GM12878 (cell line): ENCODE data around the gene DTNBP1. TPM values are rescaled to one million over a fixed set of nuclear protein-coding genes. Genes with fewer than 3 reads are reported as not detected.

Experiments used
- ATAC-seq: fragments of 200-7000 bp; cut with Tn5 transposase; 3 replicates; pipeline ENCODE4 v1.9.1; 2020; ENCODE audit warnings: mild to moderate bottlenecking, moderate library complexity
- BruUV-seq: library from RNA; stranded (reverse); fragments of 400-500 nt; replicated peaks from 2 replicates; lab custom pipeline; 2021; lab: Mats Ljungman, UMichigan
- CTCF ChIA-PET: fragments of 300-600 bp; sonication (Branson Sonifier 250); formaldehyde crosslinking; extraction: SDS; loops from one replicate; lab custom pipeline; 2021; ENCODE audit warnings: inconsistent platforms; lab: Yijun Ruan, JAX
- POLR2A ChIA-PET: fragments of 350-600 bp; formaldehyde crosslinking; extraction: SDS; loops from one replicate; lab custom pipeline; 2021; ENCODE audit warnings: inconsistent platforms; lab: Charles Lee
- RAD21 ChIA-PET: fragments of 300-600 bp; sonication (Branson Sonifier 250); formaldehyde crosslinking; loops from one replicate; lab custom pipeline; 2023; ENCODE audit warnings: antibody characterized with exemption; ENCODE audit not compliant: unreplicated experiment; lab: Charles Lee
- SMC1A ChIA-PET: fragments of 300-600 bp; sonication (Branson Sonifier 250); formaldehyde crosslinking; loops from one replicate; lab custom pipeline; 2023; ENCODE audit not compliant: unreplicated experiment, uncharacterized antibody; lab: Charles Lee
- DNase-seq: peaks from one replicate; pipeline ENCODE4 v3.0.0-alpha.2; 2011; ENCODE audit warnings: low read depth, low spot score
- FAIRE-seq: peaks from 3 replicates; lab custom pipeline; 2011; peaks lifted over from hg19 to GRCh38; lab: Jason Lieb, UNC
- H2AFZ ChIP-seq: 2 replicates; pipeline ENCODE4 v1.6.0; 2011; ENCODE audit warnings: low read depth, low read length, control low read depth; ENCODE audit not compliant: control insufficient read depth
- H3K27ac ChIP-seq: 2 replicates; pipeline ENCODE4 v1.5.1; 2011; ENCODE audit warnings: control low read depth; ENCODE audit not compliant: control insufficient read depth, insufficient read depth
- H3K27me3 ChIP-seq, 2 experiments: replicated peaks in 1 of 2; 2 replicates each; pipeline versions ENCODE4 v1.6.0 to v1.6.1; 2011; ENCODE audit warnings: low read length in 1 of 2; ENCODE audit not compliant: control insufficient read depth in 2 of 2, insufficient read depth in 2 of 2
- H3K36me3 ChIP-seq, 2 experiments: 2 replicates each; pipeline ENCODE4 v1.5.1; 2011; ENCODE audit warnings: low read length in 1 of 2; ENCODE audit not compliant: control insufficient read depth in 2 of 2, insufficient read depth in 2 of 2
- H3K4me1 ChIP-seq: 2 replicates; pipeline ENCODE4 v1.6.1; 2011; ENCODE audit warnings: mild to moderate bottlenecking, low read length, moderate library complexity, mixed read lengths; ENCODE audit not compliant: control insufficient read depth, insufficient read depth
- H3K4me2 ChIP-seq: 2 replicates; pipeline ENCODE4 v1.6.0; 2011; ENCODE audit warnings: control low read depth; ENCODE audit not compliant: control insufficient read depth, insufficient read depth
- H3K4me3 ChIP-seq: fragments of 200-600 bp; sonication (generic); 2 replicates; pipeline ENCODE4 v1.5.1; 2016
- H3K79me2 ChIP-seq: 2 replicates; pipeline ENCODE4 v1.6.0; 2011; ENCODE audit warnings: low read length; ENCODE audit not compliant: control insufficient read depth, insufficient read depth
- H3K9ac ChIP-seq: 2 replicates; pipeline ENCODE4 v1.8.0; 2011; ENCODE audit warnings: low read length, control low read depth, mixed read lengths; ENCODE audit not compliant: control insufficient read depth, insufficient read depth
- H3K9me3 ChIP-seq: replicated peaks from 3 replicates; pipeline ENCODE4 v1.5.1; 2011; ENCODE audit warnings: mild to moderate bottlenecking, low read length; ENCODE audit not compliant: control insufficient read depth, insufficient read depth
- H4K20me1 ChIP-seq: 2 replicates; pipeline ENCODE4 v1.6.0; 2011; ENCODE audit not compliant: control insufficient read depth, insufficient read depth
- BMI1 ChIP-seq: fragments of 450-650 bp; IDR thresholded peaks from 2 replicates; pipeline ENCODE4 v1.6.1; 2016; ENCODE audit warnings: mild to moderate bottlenecking, moderate library complexity, borderline replicate concordance
- BRCA1 ChIP-seq: IDR thresholded peaks from 2 replicates; pipeline ENCODE4 v1.6.1; 2011; ENCODE audit warnings: low read depth, low read length, improper control_type of control experiment
- CHD1 ChIP-seq: IDR thresholded peaks from 2 replicates; pipeline ENCODE4 v1.6.1; 2012; ENCODE audit warnings: low read depth, low read length, improper control_type of control experiment
- EGR1 ChIP-seq, 2 experiments: IDR thresholded peaks; 1 replicate in 1 of 2; 2 replicates in 1 of 2; pipeline ENCODE4 v1.6.1; 2011 to 2012; ENCODE audit warnings: low read depth in 2 of 2, low read length in 2 of 2, borderline replicate concordance in 1 of 2, mild to moderate bottlenecking in 1 of 2, moderate library complexity in 1 of 2
- FOXK2 ChIP-seq: fragments of 450-650 bp; IDR thresholded peaks from 2 replicates; pipeline ENCODE4 v1.6.1; 2017; ENCODE audit warnings: mild to moderate bottlenecking, moderate library complexity
- HSF1 ChIP-seq: fragments of 150-350 bp; IDR thresholded peaks from 2 replicates; pipeline ENCODE4 v1.6.1; 2014; ENCODE audit warnings: mild to moderate bottlenecking, low read depth, low read length
- MAX ChIP-seq: IDR thresholded peaks from 2 replicates; pipeline ENCODE4 v1.6.1; 2012; ENCODE audit warnings: low read depth, low read length, improper control_type of control experiment
- MEF2A ChIP-seq: IDR thresholded peaks from 2 replicates; pipeline ENCODE4 v1.6.1; 2011; ENCODE audit warnings: low read depth, mild to moderate bottlenecking, low read length, moderate library complexity; ENCODE audit not compliant: insufficient read depth
- NR2C2 ChIP-seq: IDR thresholded peaks from 2 replicates; pipeline ENCODE4 v1.6.1; 2011; ENCODE audit warnings: borderline replicate concordance, low read depth; ENCODE audit not compliant: control insufficient read depth, insufficient read length
- RUNX3 ChIP-seq: IDR thresholded peaks from 2 replicates; pipeline ENCODE4 v1.6.1; 2012; ENCODE audit warnings: low read length, inconsistent platforms
- SIX5 ChIP-seq: IDR thresholded peaks from 2 replicates; pipeline ENCODE4 v1.6.1; 2011; ENCODE audit warnings: mild to moderate bottlenecking, low read depth, low read length, moderate library complexity; ENCODE audit not compliant: severe bottlenecking
- ZBTB11 ChIP-seq: fragments of 450-650 bp; formaldehyde crosslinking; IDR thresholded peaks from 2 replicates; pipeline ENCODE4 v1.5.0; 2022; ENCODE audit warnings: mild to moderate bottlenecking, missing genetic modification characterization
- WGBS: methylation state at CpG from one replicate; pipeline ENCODE4 v1.1.6; 2016; ENCODE audit warnings: low lambda C conversion rate; ENCODE audit not compliant: insufficient replicate concordance, insufficient coverage; ENCODE audit errors: missing lambda C conversion rate; 5-methylcytosine and 5-hydroxymethylcytosine counted together
- in situ Hi-C: fragments of 300-500 bp; cut with MboI; formaldehyde crosslinking; loops from 9 replicates; pipeline ENCODE4 v1.14.3; 2018; ENCODE audit warnings: mixed read lengths
- intact Hi-C: fragments of 100-400 bp; cut with micrococcal nuclease; formaldehyde crosslinking; loops from one replicate; pipeline ENCODE4 v1.14.2; 2022; ENCODE audit not compliant: unreplicated experiment
- polyA plus RNA-seq, 11 experiments: library from polyadenylated mRNA; depleted of rRNA in 4 of 11; unstranded in 6 of 11; stranded (reverse) in 5 of 11; fragments of >200 nt; fragmentation: Nextera tagmentation in 4 of 11; fragmentation: Illumina TruSeq in 1 of 11; extraction: Ambion mirVana in 4 of 11; extraction: Trizol in 1 of 11; gene quantifications; 1 replicate in 1 of 11; 2 replicates in 10 of 11; pipeline versions ENCODE4 v1.2.1 to v1.2.3, GENCODE V29; 2011 to 2016; ENCODE audit warnings: inconsistent platforms in 2 of 11, missing spikeins in 2 of 11, low read depth in 1 of 11
- total RNA-seq, 4 experiments: library from RNA; depleted of rRNA in 3 of 4; stranded (reverse); fragments of >200 nt in 3 of 4; fragmentation: Illumina TruSeq in 1 of 4; extraction: Trizol in 1 of 4; gene quantifications; 2 replicates each; pipeline versions ENCODE4 v1.2.1 to v1.2.3, GENCODE V29; 2013 to 2021

DTNBP1 gene
- total and polyA plus RNA-seq, 10 of the 15 experiments (the other 5 are each of a cell fraction or from before 2014, with no cell fraction given), result 7.1 to 40.3 (median 20.1) TPM

GRCh38 chr6:15480525-15480924, 182.3 kb downstream of the DTNBP1 start (continued):
- TF ChIP-seq ZBTB11 (CRISPR knock-in tag), result no peak
- no peak for TF ChIP-seq BMI1
- no peak for TF ChIP-seq NR2C2

- Histone ChIP-seq H3K79me2 (peaks cover 27% of the 10 kb centered on the region), H3K4me1 (no peaks in the 10 kb centered on the region), H4K20me1 (no peaks in the 10 kb centered on the region), H3K27me3 (no peaks in the 10 kb centered on the region), H3K9me3 (no peaks in the 10 kb centered on the region), H3K4me3 (no peak overlapping the region), H3K9ac (no peak overlapping the region), H3K36me3 (peaks cover 10 to 15% of the 10 kb centered on the region in 2 experiments), H3K4me2 (no peak overlapping the region), H3K27ac (no peak overlapping the region), H2AFZ (no peak overlapping the region)
- FAIRE-seq, result no peak
- DNase-seq, result no peak
- ChIA-PET CTCF (interaction anchor here (1.9 kb wide), 1 partner anchor 16 kb away, joined by 11 read pairs; no protein-coding TSS in a partner anchor), SMC1A (interaction anchor here (2.5 kb wide), 1 partner anchor 10 kb away, joined by 7 read pairs; no protein-coding TSS in a partner anchor), RAD21 (no interaction called here), POLR2A (no interaction called here)
- WGBS, result 89% methylated on average over 5 of the region's 5 CpGs
- in situ Hi-C loops (loop anchor here (25.0 kb wide), 1 partner anchor 1267 kb away; no protein-coding TSS in a partner anchor), intact Hi-C loops (no loop called here)
- BruUV-seq, result no TSS peak
- TF ChIP-seq FOXK2 (no peak), MEF2A (no peak), BRCA1 (no peak), SIX5 (no peak), HSF1 (no peak), CHD1 (no peak), EGR1 (IDR thresholded peaks at IDR 0.05; ENCODE audit: borderline replicate concordance in 1 of 2, low read depth in 2 of 2, low read length in 2 of 2) (no peak), RUNX3 (no peak), MAX (no peak)
- no peak for ATAC-seq
Observed at GRCh38 chr6:15479761-15480160, 183.1 kb downstream of the DTNBP1 start.
